Activated gamma-delta T cell treated with Interleukin-2 at 50 U/mL for 16 hours (primary cell): ENCODE measurements around the gene IP6K1.
"Not testable (repeated sequence)": the region's sequence is repeated elsewhere in the genome, so short reads cannot be mapped to it uniquely, and the experiment has no call there.

Source experiments
- DNase-seq: peaks from one replicate; pipeline ENCODE4 v3.0.0-alpha.2; 2020

IP6K1 gene

GRCh38 chr3:49686769-49687423 lies 99.4 kb downstream of the IP6K1 start:
- DNase-seq = peak; percentile 25

GRCh38 chr3:49686346-49686745 lies 100.0 kb downstream of the IP6K1 start:
- peak; percentile 17 for DNase-seq

GRCh38 chr3:49685846-49686245 lies 100.5 kb downstream of the IP6K1 start:
- not testable (repeated sequence) for DNase-seq

- not testable (repeated sequence) for DNase-seq
These were observed 101.2 kb downstream of the IP6K1 start for GRCh38 chr3:49685103-49685502.

GRCh38 chr3:49684453-49684852 lies 101.9 kb downstream of the IP6K1 start:
- DNase-seq = not testable (repeated sequence)

GRCh38 chr3:49683162-49683561 lies 103.2 kb downstream of the IP6K1 start:
- no peak for DNase-seq

GRCh38 chr3:49681543-49681942 lies 104.8 kb downstream of the IP6K1 start:
- DNase-seq = no peak

GRCh38 chr3:49681232-49681522 lies 105.2 kb downstream of the IP6K1 start:
- DNase-seq = no peak

GRCh38 chr3:49680493-49681231 lies 105.7 kb downstream of the IP6K1 start:
- no peak for DNase-seq

- no peak for DNase-seq
These were observed 110.4 kb downstream of the IP6K1 start for GRCh38 chr3:49675912-49676311.

GRCh38 chr3:49674497-49674983 lies 111.8 kb downstream of the IP6K1 start:
- DNase-seq = peak; percentile 17
